Measurements from ENCODE around the gene PHGDH.
"Not testable (repeated sequence)": the region's sequence is repeated elsewhere in the genome, so short reads cannot be mapped to it uniquely, and the experiment has no call there.

Gene PHGDH

GRCh38 chr1:119766374-119766794 is 54.6 kb downstream of the PHGDH start:
- no peak for DNase-seq

- DNase-seq: no peak
These were observed 55.8 kb downstream of the PHGDH start for GRCh38 chr1:119767486-119767885.

- no peak for DNase-seq
These were observed 57.0 kb downstream of the PHGDH start, which contains the start of gene HMGCS2 for GRCh38 chr1:119768778-119769177. Gene HMGCS2, minus strand, starts transcription at chr1:119768905. Its CDS starts 61 bp downstream, at chr1:119768844.

- peak; percentile 21 for DNase-seq
These were observed 59.3 kb downstream of the PHGDH start for GRCh38 chr1:119771016-119771415.

GRCh38 chr1:119771770-119772169 is 60.0 kb downstream of the PHGDH start:
- no peak for DNase-seq

- DNase-seq: no peak
These were observed 60.6 kb downstream of the PHGDH start for GRCh38 chr1:119772298-119772697.

GRCh38 chr1:119773711-119774241 is 62.0 kb downstream of the PHGDH start:
- no peak for DNase-seq

GRCh38 chr1:119774746-119775490 is 63.2 kb downstream of the PHGDH start:
- DNase-seq: no peak

GRCh38 chr1:119778359-119778758 is 66.6 kb downstream of the PHGDH start:
- DNase-seq: no peak

- no peak for DNase-seq
These were observed 67.3 kb downstream of the PHGDH start for GRCh38 chr1:119778886-119779560.

GRCh38 chr1:119779869-119780356 is 68.2 kb downstream of the PHGDH start:
- DNase-seq: peak; percentile 33

GRCh38 chr1:119781434-119782210 is 69.9 kb downstream of the PHGDH start:
- no peak for DNase-seq

GRCh38 chr1:119782631-119783325 is 71.0 kb downstream of the PHGDH start:
- DNase-seq: no peak

GRCh38 chr1:119783354-119784185 is 71.8 kb downstream of the PHGDH start:
- DNase-seq: peak; percentile 72

GRCh38 chr1:119784191-119784781 is 72.6 kb downstream of the PHGDH start:
- DNase-seq: peak; percentile 50

GRCh38 chr1:119786046-119786445 is 74.3 kb downstream of the PHGDH start:
- DNase-seq: not testable (repeated sequence)

- DNase-seq: not testable (repeated sequence)
These were observed 74.8 kb downstream of the PHGDH start for GRCh38 chr1:119786473-119787050.

GRCh38 chr1:119787776-119788175 is 76.0 kb downstream of the PHGDH start:
- DNase-seq: peak; percentile 41

GRCh38 chr1:119790451-119791198 is 78.9 kb downstream of the PHGDH start:
- no peak for DNase-seq

GRCh38 chr1:119791377-119791776 is 79.6 kb downstream of the PHGDH start:
- DNase-seq: no peak
